Neural cell (in vitro differentiated cells): Measurements from ENCODE around the gene MS4A15.

Source experiments
- EP300 ChIP-seq: fragments of 450-650 bp; conservative IDR thresholded peaks from 2 replicates; pipeline ENCODE4 v1.6.1; 2014; ENCODE audit warnings: antibody characterized with exemption, mild to moderate bottlenecking, moderate library complexity; ENCODE audit not compliant: poor library complexity, severe bottlenecking
- EZH2 ChIP-seq: fragments of 200-600, 300-800 bp; shearing (Covaris generic), sonication (generic); IDR thresholded peaks from 2 replicates; pipeline ENCODE4 v1.6.1; 2014; ENCODE audit warnings: antibody characterized with exemption, low read length, borderline replicate concordance, mild to moderate bottlenecking; ENCODE audit not compliant: insufficient read depth, poor library complexity, severe bottlenecking
- POLR2AphosphoS5 ChIP-seq: IDR thresholded peaks from 2 replicates; pipeline ENCODE4 v1.6.1; 2012
- RAD21 ChIP-seq: fragments of 450-650 bp; conservative IDR thresholded peaks from 2 replicates; pipeline ENCODE4 v1.6.1; 2014; ENCODE audit warnings: antibody characterized with exemption, mild to moderate bottlenecking, moderate library complexity
- SMC3 ChIP-seq: fragments of 450-650 bp; conservative IDR thresholded peaks from 2 replicates; pipeline ENCODE4 v1.6.1; 2014; ENCODE audit warnings: antibody characterized with exemption, mild to moderate bottlenecking, moderate library complexity; ENCODE audit not compliant: poor library complexity
- TAF1 ChIP-seq: IDR thresholded peaks from 2 replicates; pipeline ENCODE4 v1.6.1; 2012; ENCODE audit warnings: low read depth
- TF ChIP-seq, protein P1 (sequence below): fragments of 450-650 bp; IDR thresholded peaks from 2 replicates; pipeline ENCODE4 v1.5.1; 2014; ENCODE audit warnings: antibody characterized with exemption, mild to moderate bottlenecking, moderate library complexity; ENCODE audit not compliant: poor library complexity, severe bottlenecking
- TF ChIP-seq, protein P2 (sequence below): IDR thresholded peaks from 2 replicates; pipeline ENCODE4 v1.6.1; 2012; ENCODE audit warnings: borderline replicate concordance

DNA sequence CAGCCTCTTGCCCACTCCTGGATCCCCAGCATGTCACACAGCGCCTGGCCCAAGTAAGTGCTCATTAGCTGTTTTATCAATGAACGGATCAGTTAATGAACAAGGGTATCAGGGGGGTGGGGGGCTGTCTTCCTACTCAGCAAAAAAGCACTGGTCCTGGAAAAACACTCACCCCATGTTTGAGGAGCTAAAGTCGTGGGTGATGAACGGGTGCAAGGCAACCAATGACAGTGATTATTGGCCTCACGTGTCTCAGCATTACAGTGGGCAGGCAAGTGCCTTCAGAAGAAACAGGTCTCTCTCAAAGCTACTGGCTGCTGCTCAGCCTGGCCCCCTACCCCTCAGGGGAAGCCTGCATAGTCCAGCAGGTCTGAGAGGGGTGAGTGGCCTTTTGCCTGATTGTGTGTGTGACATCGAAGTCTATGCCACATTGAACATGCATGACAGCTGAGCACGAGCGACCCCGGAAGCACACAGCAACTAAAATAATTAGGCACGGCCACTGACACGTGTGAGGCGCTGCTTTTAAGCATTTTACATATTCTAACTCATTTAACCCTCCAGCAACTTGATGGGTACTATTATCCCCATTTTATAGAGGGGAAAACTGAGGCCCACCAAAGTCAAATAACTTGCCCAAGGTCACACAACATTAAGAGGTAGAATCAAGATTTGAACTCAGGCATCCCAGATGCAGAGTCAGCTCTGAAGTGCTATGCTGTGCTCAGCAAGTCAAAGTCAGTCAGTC is 25.9 kb downstream of the MS4A15 start:
- TF ChIP-seq EP300 (no peak), POLR2AphosphoS5 (no peak), EZH2 (no peak), TAF1 (no peak), RAD21 (no peak), SMC3 (no peak)
- TF ChIP-seq, protein P1, sequence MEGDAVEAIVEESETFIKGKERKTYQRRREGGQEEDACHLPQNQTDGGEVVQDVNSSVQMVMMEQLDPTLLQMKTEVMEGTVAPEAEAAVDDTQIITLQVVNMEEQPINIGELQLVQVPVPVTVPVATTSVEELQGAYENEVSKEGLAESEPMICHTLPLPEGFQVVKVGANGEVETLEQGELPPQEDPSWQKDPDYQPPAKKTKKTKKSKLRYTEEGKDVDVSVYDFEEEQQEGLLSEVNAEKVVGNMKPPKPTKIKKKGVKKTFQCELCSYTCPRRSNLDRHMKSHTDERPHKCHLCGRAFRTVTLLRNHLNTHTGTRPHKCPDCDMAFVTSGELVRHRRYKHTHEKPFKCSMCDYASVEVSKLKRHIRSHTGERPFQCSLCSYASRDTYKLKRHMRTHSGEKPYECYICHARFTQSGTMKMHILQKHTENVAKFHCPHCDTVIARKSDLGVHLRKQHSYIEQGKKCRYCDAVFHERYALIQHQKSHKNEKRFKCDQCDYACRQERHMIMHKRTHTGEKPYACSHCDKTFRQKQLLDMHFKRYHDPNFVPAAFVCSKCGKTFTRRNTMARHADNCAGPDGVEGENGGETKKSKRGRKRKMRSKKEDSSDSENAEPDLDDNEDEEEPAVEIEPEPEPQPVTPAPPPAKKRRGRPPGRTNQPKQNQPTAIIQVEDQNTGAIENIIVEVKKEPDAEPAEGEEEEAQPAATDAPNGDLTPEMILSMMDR, result no peak
- TF ChIP-seq, protein P2, sequence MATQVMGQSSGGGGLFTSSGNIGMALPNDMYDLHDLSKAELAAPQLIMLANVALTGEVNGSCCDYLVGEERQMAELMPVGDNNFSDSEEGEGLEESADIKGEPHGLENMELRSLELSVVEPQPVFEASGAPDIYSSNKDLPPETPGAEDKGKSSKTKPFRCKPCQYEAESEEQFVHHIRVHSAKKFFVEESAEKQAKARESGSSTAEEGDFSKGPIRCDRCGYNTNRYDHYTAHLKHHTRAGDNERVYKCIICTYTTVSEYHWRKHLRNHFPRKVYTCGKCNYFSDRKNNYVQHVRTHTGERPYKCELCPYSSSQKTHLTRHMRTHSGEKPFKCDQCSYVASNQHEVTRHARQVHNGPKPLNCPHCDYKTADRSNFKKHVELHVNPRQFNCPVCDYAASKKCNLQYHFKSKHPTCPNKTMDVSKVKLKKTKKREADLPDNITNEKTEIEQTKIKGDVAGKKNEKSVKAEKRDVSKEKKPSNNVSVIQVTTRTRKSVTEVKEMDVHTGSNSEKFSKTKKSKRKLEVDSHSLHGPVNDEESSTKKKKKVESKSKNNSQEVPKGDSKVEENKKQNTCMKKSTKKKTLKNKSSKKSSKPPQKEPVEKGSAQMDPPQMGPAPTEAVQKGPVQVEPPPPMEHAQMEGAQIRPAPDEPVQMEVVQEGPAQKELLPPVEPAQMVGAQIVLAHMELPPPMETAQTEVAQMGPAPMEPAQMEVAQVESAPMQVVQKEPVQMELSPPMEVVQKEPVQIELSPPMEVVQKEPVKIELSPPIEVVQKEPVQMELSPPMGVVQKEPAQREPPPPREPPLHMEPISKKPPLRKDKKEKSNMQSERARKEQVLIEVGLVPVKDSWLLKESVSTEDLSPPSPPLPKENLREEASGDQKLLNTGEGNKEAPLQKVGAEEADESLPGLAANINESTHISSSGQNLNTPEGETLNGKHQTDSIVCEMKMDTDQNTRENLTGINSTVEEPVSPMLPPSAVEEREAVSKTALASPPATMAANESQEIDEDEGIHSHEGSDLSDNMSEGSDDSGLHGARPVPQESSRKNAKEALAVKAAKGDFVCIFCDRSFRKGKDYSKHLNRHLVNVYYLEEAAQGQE, result no peak
